Left renal pelvis (tissue), 4 donors: Measurements from ENCODE around the gene PSD. TPM values are rescaled to one million over a fixed set of nuclear protein-coding genes. Genes with fewer than 3 reads are reported as not detected.
A peak's percentile ranks its signal among the peaks of the same experiment; 100 is the strongest.

Experiments used
- DNase-seq, 4 donors: peaks; one replicate each; pipeline ENCODE4 v3.0.0-alpha.2; 2013; ENCODE audit warnings: low read depth in 4 of 4, low spot score in 3 of 4
- polyA plus RNA-seq, 4 donors: library from polyadenylated mRNA; unstranded; fragments of 120-200 nt; gene quantifications; one replicate each; pipeline ENCODE4 v1.2.1, GENCODE V29; 2013; ENCODE audit not compliant: insufficient read length in 4 of 4

The PSD gene
- polyA plus RNA-seq, 4 donors, result 7.0 to 16.4 (median 11.0) TPM

GRCh38 chr10:102407425-102408130 is 11.0 kb downstream of the PSD start:
- DNase-seq, result no peak

GRCh38 chr10:102406815-102407214 is 11.8 kb downstream of the PSD start:
- DNase-seq, result no peak

- no peak for DNase-seq
Measured at GRCh38 chr10:102405632-102406031, 13.0 kb downstream of the PSD start.

GRCh38 chr10:102405108-102405571 is 13.4 kb downstream of the PSD start:
- no peak for DNase-seq

- DNase-seq, result no peak
Measured at GRCh38 chr10:102404361-102405107, 14.1 kb downstream of the PSD start.

- no peak for DNase-seq
Measured at GRCh38 chr10:102403115-102403514, 15.5 kb downstream of the PSD start.

- DNase-seq, result no peak
Measured at GRCh38 chr10:102402512-102402896, 16.1 kb downstream of the PSD start.

- no peak for DNase-seq
Measured at GRCh38 chr10:102401735-102402511, 16.7 kb downstream of the PSD start.

- no peak for DNase-seq
Measured at GRCh38 chr10:102401342-102401654, 17.3 kb downstream of the PSD start.

GRCh38 chr10:102400598-102401341 is 17.8 kb downstream of the PSD start:
- no peak for DNase-seq

- no peak for DNase-seq
Measured at GRCh38 chr10:102400076-102400475, 18.5 kb downstream of the PSD start.

GRCh38 chr10:102399217-102400021 is 19.2 kb downstream of the PSD start:
- peak in 1 of 4 donors; percentile 69 for DNase-seq

- DNase-seq, result no peak
Measured at GRCh38 chr10:102398172-102399020, 20.2 kb downstream of the PSD start.

GRCh38 chr10:102397222-102398171 is 21.1 kb downstream of the PSD start:
- no peak for DNase-seq

- no peak for DNase-seq
Measured at GRCh38 chr10:102396730-102397151, 21.8 kb downstream of the PSD start.

- DNase-seq, result no peak
Measured at GRCh38 chr10:102396317-102396650, 22.3 kb downstream of the PSD start.

GRCh38 chr10:102395400-102396316 is 22.9 kb downstream of the PSD start, which contains the start of gene NFKB2:
TSS of gene NFKB2 (plus strand) at chr10:102395705. CDS start at chr10:102395960, 255 bp downstream.
- DNase-seq, result peak in 2 of 4 donors; percentile 76 to 81
